NB4 (cell line): Measurements from ENCODE around the gene BCAS3.

ENCODE experiments used
- POLR2A ChIP-seq: IDR thresholded peaks from 2 replicates; pipeline ENCODE4 v1.6.1; 2011; ENCODE audit warnings: mild to moderate bottlenecking; ENCODE audit not compliant: insufficient read length; ENCODE audit errors: extremely low read depth
- TF ChIP-seq, protein P1 (sequence below): IDR thresholded peaks from one replicate; pipeline ENCODE4 v1.5.1; 2012; ENCODE audit warnings: low read depth, low read length
- TF ChIP-seq, protein P2 (sequence below): IDR thresholded peaks from 2 replicates; pipeline ENCODE4 v1.6.1; 2011; ENCODE audit warnings: low read depth, low read length

DNA sequence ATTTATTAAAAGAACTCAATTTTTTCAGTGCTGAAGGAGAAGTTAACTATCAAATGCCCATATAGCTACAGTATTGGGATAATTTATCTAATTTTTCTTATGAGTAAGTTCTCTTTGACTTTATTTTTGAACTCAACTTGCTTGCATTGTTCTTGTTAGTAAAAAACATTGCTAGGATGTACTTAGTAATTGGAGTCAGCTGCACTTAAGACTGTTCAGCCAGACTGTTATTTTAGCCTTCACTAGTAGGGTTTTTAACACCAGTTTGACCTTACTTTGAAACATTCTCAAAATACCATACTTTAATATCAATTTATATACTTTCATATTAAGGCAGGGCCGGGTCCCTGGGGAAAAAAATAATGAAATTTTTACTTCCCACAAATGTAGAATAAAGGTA, 465.4 kb downstream of the BCAS3 start:
- TF ChIP-seq POLR2A: no peak
- TF ChIP-seq, protein P1, sequence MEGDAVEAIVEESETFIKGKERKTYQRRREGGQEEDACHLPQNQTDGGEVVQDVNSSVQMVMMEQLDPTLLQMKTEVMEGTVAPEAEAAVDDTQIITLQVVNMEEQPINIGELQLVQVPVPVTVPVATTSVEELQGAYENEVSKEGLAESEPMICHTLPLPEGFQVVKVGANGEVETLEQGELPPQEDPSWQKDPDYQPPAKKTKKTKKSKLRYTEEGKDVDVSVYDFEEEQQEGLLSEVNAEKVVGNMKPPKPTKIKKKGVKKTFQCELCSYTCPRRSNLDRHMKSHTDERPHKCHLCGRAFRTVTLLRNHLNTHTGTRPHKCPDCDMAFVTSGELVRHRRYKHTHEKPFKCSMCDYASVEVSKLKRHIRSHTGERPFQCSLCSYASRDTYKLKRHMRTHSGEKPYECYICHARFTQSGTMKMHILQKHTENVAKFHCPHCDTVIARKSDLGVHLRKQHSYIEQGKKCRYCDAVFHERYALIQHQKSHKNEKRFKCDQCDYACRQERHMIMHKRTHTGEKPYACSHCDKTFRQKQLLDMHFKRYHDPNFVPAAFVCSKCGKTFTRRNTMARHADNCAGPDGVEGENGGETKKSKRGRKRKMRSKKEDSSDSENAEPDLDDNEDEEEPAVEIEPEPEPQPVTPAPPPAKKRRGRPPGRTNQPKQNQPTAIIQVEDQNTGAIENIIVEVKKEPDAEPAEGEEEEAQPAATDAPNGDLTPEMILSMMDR: no peak
- TF ChIP-seq, protein P2, sequence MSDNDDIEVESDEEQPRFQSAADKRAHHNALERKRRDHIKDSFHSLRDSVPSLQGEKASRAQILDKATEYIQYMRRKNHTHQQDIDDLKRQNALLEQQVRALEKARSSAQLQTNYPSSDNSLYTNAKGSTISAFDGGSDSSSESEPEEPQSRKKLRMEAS: no peak
